RWPE2 (cell line): ENCODE results near the gene MRPL14.

Experiments used
- ATAC-seq: fragments of 200-7000 bp; cut with Tn5 transposase; 3 replicates; pipeline ENCODE4 v1.9.1; 2021; ENCODE audit warnings: low read depth
- DNase-seq: peaks from one replicate; pipeline ENCODE4 v3.0.0-alpha.2; 2020; ENCODE audit warnings: low spot score
- H3K27ac ChIP-seq: fragments of 450-650 bp; 2 replicates; pipeline ENCODE4 v1.5.1; 2017; ENCODE audit warnings: mild to moderate bottlenecking; ENCODE audit not compliant: poor library complexity, severe bottlenecking
- H3K27me3 ChIP-seq: fragments of 250-450 bp; sonication (Bioruptor Pico); 2 replicates; pipeline ENCODE4 v1.5.1; 2021; ENCODE audit warnings: mild to moderate bottlenecking, moderate library complexity; ENCODE audit not compliant: insufficient read depth, poor library complexity, severe bottlenecking
- H3K36me3 ChIP-seq: fragments of 250-450 bp; sonication (Bioruptor Pico); 2 replicates; pipeline ENCODE4 v1.5.1; 2020; ENCODE audit warnings: low read depth, mild to moderate bottlenecking, moderate library complexity
- H3K4me1 ChIP-seq: fragments of 250-450 bp; sonication (Bioruptor Pico); 2 replicates; pipeline ENCODE4 v1.5.1; 2021; ENCODE audit warnings: mild to moderate bottlenecking, moderate library complexity; ENCODE audit not compliant: insufficient read depth, poor library complexity, severe bottlenecking
- H3K4me3 ChIP-seq: fragments of 250-450 bp; sonication (Bioruptor Pico); 2 replicates; pipeline ENCODE4 v1.5.1; 2021; ENCODE audit warnings: mild to moderate bottlenecking, moderate library complexity; ENCODE audit not compliant: severe bottlenecking
- H3K9me3 ChIP-seq: fragments of 250-450 bp; sonication (Bioruptor Pico); 2 replicates; pipeline ENCODE4 v1.5.1; 2021; ENCODE audit warnings: mild to moderate bottlenecking, moderate library complexity; ENCODE audit not compliant: severe bottlenecking
- TF ChIP-seq, protein P1 (sequence below): fragments of 450-650 bp; IDR thresholded peaks from one replicate; pipeline ENCODE4 v1.5.1; 2017; ENCODE audit warnings: mild to moderate bottlenecking, moderate library complexity; ENCODE audit not compliant: poor library complexity, severe bottlenecking

Gene MRPL14

DNA sequence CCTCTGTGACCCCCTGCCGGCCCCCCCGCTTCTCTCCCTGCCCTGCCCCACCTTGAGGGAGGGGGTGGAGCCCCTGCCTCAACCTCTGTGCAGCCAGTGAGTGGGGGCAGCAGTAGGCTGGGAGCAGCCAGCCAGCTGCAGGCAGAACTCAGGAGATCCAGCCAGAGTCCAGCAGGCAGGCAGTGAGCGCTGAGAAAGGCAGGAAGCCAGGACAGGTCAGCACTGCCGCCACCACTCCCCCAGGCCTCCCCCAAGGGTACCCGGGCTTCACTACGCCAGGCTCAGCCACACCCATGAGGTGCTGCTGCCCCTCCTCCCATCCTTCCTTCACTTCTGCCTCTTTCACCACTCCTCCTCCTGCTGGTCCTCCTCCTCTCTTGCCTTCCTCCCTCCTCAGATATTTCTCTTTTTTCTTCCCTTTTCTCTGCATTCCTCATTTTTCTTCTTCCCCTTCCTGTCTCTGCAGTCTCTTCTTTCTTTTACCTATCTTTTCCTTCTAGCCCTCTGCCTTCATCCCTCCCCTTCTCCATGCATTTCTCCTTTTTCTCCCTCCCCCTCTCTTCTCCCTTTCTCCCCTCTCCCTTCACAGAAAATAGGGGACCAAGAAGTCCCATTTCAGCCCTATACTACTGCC lies 11.6 kb upstream of the MRPL14 start:
- peaks cover 55% of the 10 kb centered on the region for H3K36me3 ChIP-seq

DNA sequence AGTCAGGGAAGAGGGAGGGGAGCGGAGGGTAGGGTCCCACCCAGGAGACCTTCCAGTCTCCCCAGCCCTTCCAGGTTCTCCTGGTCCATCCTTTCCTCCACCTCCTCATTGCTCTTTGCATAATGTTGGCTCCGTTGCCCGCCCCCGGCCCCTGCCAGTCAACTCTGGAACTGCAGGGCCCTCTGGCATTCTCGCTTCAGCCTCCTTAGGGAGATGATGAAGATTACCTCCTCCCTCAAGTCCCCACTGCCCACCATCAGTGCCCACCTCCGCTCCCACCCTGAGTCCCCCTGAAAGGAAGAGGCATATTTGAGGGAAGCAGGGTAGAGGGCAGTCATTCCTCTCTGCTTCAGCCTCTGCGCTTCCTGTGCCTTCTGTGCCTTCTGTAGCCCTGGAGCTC lies 8.6 kb upstream of the MRPL14 start:
- TF ChIP-seq, protein P1, sequence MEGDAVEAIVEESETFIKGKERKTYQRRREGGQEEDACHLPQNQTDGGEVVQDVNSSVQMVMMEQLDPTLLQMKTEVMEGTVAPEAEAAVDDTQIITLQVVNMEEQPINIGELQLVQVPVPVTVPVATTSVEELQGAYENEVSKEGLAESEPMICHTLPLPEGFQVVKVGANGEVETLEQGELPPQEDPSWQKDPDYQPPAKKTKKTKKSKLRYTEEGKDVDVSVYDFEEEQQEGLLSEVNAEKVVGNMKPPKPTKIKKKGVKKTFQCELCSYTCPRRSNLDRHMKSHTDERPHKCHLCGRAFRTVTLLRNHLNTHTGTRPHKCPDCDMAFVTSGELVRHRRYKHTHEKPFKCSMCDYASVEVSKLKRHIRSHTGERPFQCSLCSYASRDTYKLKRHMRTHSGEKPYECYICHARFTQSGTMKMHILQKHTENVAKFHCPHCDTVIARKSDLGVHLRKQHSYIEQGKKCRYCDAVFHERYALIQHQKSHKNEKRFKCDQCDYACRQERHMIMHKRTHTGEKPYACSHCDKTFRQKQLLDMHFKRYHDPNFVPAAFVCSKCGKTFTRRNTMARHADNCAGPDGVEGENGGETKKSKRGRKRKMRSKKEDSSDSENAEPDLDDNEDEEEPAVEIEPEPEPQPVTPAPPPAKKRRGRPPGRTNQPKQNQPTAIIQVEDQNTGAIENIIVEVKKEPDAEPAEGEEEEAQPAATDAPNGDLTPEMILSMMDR, result no peak
- H3K4me3 ChIP-seq, result no peak overlapping the region
- peaks cover 7% of the 10 kb centered on the region for H3K4me1 ChIP-seq
- H3K36me3 ChIP-seq, result peaks cover 37% of the 10 kb centered on the region
- no peak overlapping the region for H3K27ac ChIP-seq
- ATAC-seq (no peak), DNase-seq (no peak)
- no peaks in the 10 kb centered on the region for H3K27me3 ChIP-seq
- H3K9me3 ChIP-seq, result no peaks in the 10 kb centered on the region

More for the DNA sequence above, 11.6 kb upstream of the MRPL14 start:
- ATAC-seq (no peak), DNase-seq (no peak)
- H3K4me1 ChIP-seq, result no peaks in the 10 kb centered on the region
- no peak overlapping the region for H3K27ac ChIP-seq
- H3K27me3 ChIP-seq, result no peaks in the 10 kb centered on the region
- H3K9me3 ChIP-seq, result no peaks in the 10 kb centered on the region
- H3K4me3 ChIP-seq, result no peak overlapping the region
- TF ChIP-seq, protein P1, result no peak

DNA sequence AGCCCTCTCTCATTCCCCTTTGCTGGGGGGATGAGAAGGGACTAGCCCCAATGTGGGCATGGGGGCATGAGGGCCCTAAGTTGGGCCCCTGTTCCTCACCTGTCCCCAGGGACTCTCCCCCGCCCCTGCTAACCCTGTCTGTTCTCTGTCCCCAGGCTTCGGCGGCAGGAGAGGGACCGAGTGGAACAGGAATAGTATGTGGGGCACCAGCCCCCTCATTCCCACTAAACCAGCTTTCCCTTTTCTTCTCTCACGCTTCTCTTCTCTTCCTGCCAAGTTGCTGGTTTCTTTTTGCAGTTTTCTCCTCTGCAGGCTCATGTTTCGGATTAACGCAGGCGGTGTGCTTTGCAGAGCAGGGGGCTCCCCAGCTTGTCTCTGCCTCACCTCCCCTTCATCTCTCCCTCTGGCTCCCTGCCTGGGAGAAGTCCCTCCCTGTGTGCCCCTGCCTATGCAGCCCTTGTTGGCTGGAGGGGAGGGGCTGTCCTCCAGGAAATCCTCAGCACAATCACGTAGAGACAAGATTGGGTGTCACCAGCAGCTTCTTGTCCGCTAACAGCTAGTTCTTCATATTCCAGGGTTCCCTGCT lies 8.0 kb upstream of the MRPL14 start:
- DNase-seq (no peak), ATAC-seq (no peak)
- TF ChIP-seq, protein P1, result no peak
- no peaks in the 10 kb centered on the region for H3K9me3 ChIP-seq
- H3K36me3 ChIP-seq, result peaks cover 30% of the 10 kb centered on the region
- H3K4me3 ChIP-seq, result no peak overlapping the region
- no peaks in the 10 kb centered on the region for H3K27me3 ChIP-seq
- no peak overlapping the region for H3K27ac ChIP-seq
- peaks cover 7% of the 10 kb centered on the region for H3K4me1 ChIP-seq

DNA sequence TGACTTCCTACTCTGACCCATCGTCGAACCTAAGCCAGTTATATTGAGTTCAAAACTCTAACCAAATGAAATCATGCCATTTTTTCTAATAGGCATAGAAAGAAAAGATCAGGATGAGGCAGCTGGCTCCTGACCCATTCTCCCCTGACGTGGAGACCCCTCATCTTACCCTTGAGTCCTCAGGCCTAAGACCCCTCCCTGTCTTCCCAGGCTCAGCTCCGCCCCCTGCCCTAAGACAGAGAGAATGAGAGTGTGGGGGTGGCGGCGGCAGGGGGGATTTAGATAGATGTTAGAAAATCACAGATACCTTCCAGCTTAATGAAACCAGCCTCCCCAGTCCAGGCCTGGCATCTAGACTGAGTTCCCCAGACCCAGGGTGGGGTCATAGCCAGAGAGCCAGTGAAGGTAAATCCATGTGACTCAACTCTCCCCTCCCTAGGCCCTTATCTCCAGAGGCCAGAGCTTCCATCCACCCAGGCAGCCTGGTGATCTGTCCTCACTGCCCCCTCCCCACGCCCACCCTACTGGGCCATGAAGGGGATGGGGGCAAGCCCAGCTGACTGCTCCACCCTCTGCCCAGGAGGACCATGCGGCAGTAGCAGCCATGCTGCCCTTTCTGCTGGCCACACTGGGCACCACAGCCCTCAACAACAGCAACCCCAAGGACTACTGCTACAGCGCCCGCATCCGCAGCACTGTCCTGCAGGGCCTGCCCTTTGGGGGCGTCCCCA lies 6.9 kb upstream of the MRPL14 start:
- Histone ChIP-seq H3K27me3 (no peaks in the 10 kb centered on the region), H3K27ac (no peak overlapping the region), H3K4me3 (no peak overlapping the region), H3K36me3 (peaks cover 22% of the 10 kb centered on the region), H3K4me1 (peaks cover 7% of the 10 kb centered on the region), H3K9me3 (no peaks in the 10 kb centered on the region)
- DNase-seq (no peak), ATAC-seq (no peak)
- TF ChIP-seq, protein P1, result no peak
